Psoas muscle (tissue), 8 donors: ENCODE data around the gene DNMT3L. TPM values are rescaled to one million over a fixed set of nuclear protein-coding genes. Genes with fewer than 3 reads are reported as not detected.
"Not testable (repeated sequence)": the region's sequence is repeated elsewhere in the genome, so short reads cannot be mapped to it uniquely, and the experiment has no call there.

Source experiments
- ATAC-seq, 4 donors: fragments of 200-7000 bp; cut with Tn5 transposase; one replicate each; pipeline ENCODE4 v1.9.1; 2020; ENCODE audit warnings: moderate library complexity in 3 of 4, mild to moderate bottlenecking in 2 of 4
- DNase-seq, 2 donors: peaks; one replicate each; pipeline ENCODE4 v3.0.0-alpha.2; 2020
- H3K27ac ChIP-seq: fragments of 200-600 bp; one replicate; pipeline ENCODE4 v1.8.0; 2022
- H3K27me3 ChIP-seq, 3 donors: fragments of 200-600 bp in 1 of 3; one replicate each; pipeline versions ENCODE4 v1.6.1 to v1.8.0; 2013 to 2022; ENCODE audit warnings: low read length in 2 of 3, mild to moderate bottlenecking in 2 of 3, moderate library complexity in 1 of 3; ENCODE audit not compliant: insufficient read depth in 3 of 3
- H3K36me3 ChIP-seq, 2 donors: fragments of 200-600 bp in 1 of 2; one replicate each; pipeline versions ENCODE4 v1.6.1 to v1.8.0; 2013 to 2022; ENCODE audit warnings: low read depth in 1 of 2, mild to moderate bottlenecking in 1 of 2, moderate library complexity in 1 of 2; ENCODE audit not compliant: insufficient read depth in 1 of 2
- H3K4me1 ChIP-seq: fragments of 200-600 bp; one replicate; pipeline ENCODE4 v1.8.0; 2022
- H3K4me3 ChIP-seq: fragments of 200-600 bp; one replicate; pipeline ENCODE4 v1.8.0; 2022; ENCODE audit warnings: mild to moderate bottlenecking
- H3K9me3 ChIP-seq: fragments of 200-600 bp; one replicate; pipeline ENCODE4 v1.8.0; 2022
- WGBS, 3 donors: extraction: QIAGEN DNeasy Blood & Tissue Kit; methylation state at CpG; one replicate each; pipeline versions ENCODE4 v1.1.6 to v1.1.7; 2013; 5-methylcytosine and 5-hydroxymethylcytosine counted together
- intact Hi-C, 2 donors: fragments of 100-400 bp; cut with DNase I; formaldehyde crosslinking; loops; one replicate each; pipeline versions ENCODE4 v1.11.0 to v1.14.2; 2022
- polyA plus RNA-seq, 3 donors: library from polyadenylated mRNA; stranded (reverse); fragments of 200-250 nt; gene quantifications; one replicate each; pipeline ENCODE4 v1.2.3, GENCODE V29; 2013
- total RNA-seq, 4 donors: library from RNA; stranded (reverse); fragmentation: NEBNext Ultra II Directional in 2 of 4; extraction: Animal tissue kit (Norgen Biotek cat#: 25700) in 2 of 4; gene quantifications; one replicate each; pipeline versions ENCODE4 v1.2.1 to v1.2.4, GENCODE V29; 2021 to 2023
- donor health status: healthy with polysubstance abuse.
- donor health status: DM: no; HTN: no; CAD: no; lungs with moderate emphysema.
- donor health status: Bipolar disorder and iron deficiency.
- donor health status: healthy.
- donor health status: DM: yes; HTN: yes; CAD: no.
- donor health status: DM: no; HTN: no; CAD: no.
- donor health status: DM: no; HTN: no; CAD: no.
- donor health status: DM: yes; HTN: yes; CAD: no.

Gene DNMT3L
- total and polyA plus RNA-seq, 7 donors, result not detected

GRCh38 chr21:44228109-44228508 lies 33.6 kb downstream of the DNMT3L start:
- H3K9me3 ChIP-seq, H3K4me3 ChIP-seq, H3K27ac ChIP-seq, H3K27me3 ChIP-seq, H3K4me1 ChIP-seq, H3K36me3 ChIP-seq, DNase-seq, intact Hi-C loops: not testable (repeated sequence)
- no CpG with 5 or more reads among the region's 13 CpGs for WGBS, 3 donors
- ATAC-seq, result peak in 3 of 4 donors; percentile 31 to 72 (median 62)

- peak in 1 of 2 donors; percentile 11 for DNase-seq
- H3K27ac ChIP-seq, H3K4me3 ChIP-seq, H3K4me1 ChIP-seq, H3K27me3 ChIP-seq, H3K9me3 ChIP-seq, H3K36me3 ChIP-seq, intact Hi-C loops: not testable (repeated sequence)
- WGBS, 3 donors, result 38% methylated on average over 2 of the region's 9 CpGs; no CpG with 5 or more reads in 2 of the 3 donors
- peak in 3 of 4 donors; percentile 59 to 86 (median 79) for ATAC-seq
Measured at GRCh38 chr21:44227614-44228013, 34.1 kb downstream of the DNMT3L start.

DNA sequence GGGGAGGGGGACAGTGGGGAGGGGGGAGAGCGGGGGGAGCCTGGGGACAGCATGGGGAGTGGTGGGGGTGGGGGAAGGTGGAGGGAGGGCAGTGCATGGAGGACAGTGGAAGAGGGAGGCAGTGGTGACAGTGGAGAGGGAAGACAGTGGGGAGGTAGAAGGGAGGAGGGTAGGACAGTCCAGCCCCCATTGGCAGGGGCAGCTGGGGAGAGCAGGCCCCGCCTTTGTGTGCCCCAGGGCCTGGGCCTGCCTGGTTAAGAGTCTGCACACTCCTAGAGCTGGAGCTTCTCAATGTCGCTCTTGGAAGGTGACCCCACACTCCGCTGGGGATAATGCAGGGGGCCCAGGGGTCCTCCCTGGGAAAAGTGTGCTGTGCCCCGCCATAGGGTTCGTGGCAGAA lies 36.1 kb downstream of the DNMT3L start:
- H3K4me1 ChIP-seq, intact Hi-C loops, H3K4me3 ChIP-seq, H3K27ac ChIP-seq, H3K9me3 ChIP-seq, ATAC-seq, DNase-seq, H3K27me3 ChIP-seq, H3K36me3 ChIP-seq: not testable (repeated sequence)
- no CpG with 5 or more reads among the region's 6 CpGs for WGBS, 3 donors

DNA sequence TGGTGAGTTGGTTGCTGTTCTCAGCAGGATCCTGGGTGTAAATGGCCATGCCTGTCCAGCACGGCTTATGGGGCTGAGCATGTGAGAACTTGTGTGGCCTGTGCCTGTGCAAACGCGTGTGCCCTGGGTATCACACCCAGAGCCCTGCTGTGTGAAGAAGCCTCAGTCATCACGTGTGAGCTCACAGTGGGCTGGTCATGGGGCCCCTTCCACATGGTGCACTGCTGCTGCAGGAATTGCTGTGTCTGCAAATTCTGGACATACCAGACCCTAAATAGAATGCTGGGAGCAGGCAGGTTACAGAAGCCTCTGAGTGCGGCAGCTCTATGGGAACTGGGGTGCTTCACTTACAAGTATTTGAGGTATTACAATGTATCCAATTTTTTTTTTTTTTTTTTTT lies 38.4 kb downstream of the DNMT3L start:
- H3K4me1 ChIP-seq, H3K36me3 ChIP-seq, H3K27ac ChIP-seq, intact Hi-C loops, DNase-seq, H3K27me3 ChIP-seq, H3K9me3 ChIP-seq, H3K4me3 ChIP-seq: not testable (repeated sequence)
- peak in 3 of 4 donors; percentile 44 to 57 (median 56) for ATAC-seq
- WGBS, 3 donors, result no CpG with 5 or more reads among the region's 5 CpGs

GRCh38 chr21:44220674-44221073 lies 41.0 kb downstream of the DNMT3L start:
- ATAC-seq, H3K27me3 ChIP-seq, DNase-seq, H3K27ac ChIP-seq, H3K9me3 ChIP-seq, H3K36me3 ChIP-seq, H3K4me1 ChIP-seq, intact Hi-C loops, H3K4me3 ChIP-seq: not testable (repeated sequence)
- no CpG with 5 or more reads among the region's 18 CpGs for WGBS, 3 donors

DNA sequence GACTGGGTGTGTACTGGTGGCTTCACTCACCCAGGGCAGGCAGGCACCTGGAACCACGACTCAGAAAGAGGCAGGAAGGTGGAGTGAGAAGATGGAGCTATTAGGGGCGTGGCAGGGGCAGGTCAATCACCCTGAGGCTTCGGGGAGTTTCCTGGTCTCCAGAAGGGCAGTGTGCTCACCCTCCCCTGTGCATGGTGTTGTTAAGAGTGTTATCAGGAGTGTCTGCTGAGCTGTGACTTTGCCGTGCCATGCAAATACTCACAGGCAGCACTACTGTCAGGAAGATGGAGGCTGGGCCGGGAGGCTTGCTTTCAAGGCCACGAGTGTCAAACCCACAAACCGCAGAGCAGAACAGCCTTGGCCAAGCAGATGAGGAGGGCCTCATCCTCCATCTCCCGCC lies 43.2 kb downstream of the DNMT3L start:
- intact Hi-C loops, H3K4me1 ChIP-seq: not testable (repeated sequence)
- no CpG with 5 or more reads among the region's 8 CpGs for WGBS, 3 donors

DNA sequence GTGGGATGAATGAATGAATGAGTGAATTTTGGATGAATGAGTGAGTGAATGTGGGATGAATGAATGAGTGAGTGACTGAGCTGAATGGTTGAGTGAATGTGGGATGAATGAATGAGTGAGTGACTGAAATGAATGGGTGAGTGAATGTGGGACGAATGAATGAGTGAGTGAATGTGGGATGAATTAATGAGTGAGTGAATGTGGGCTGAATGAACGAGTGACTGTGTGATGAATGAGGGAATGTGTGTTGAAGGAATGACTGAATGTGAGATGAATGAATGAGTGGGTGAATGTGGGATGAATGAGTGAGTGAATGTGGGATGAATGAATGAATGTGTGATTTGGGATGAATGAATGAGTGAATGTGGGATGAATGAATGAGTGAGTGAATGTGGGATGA lies 49.7 kb downstream of the DNMT3L start:
- DNase-seq, H3K27me3 ChIP-seq, H3K9me3 ChIP-seq, H3K4me1 ChIP-seq, H3K36me3 ChIP-seq, H3K27ac ChIP-seq, ATAC-seq, H3K4me3 ChIP-seq, intact Hi-C loops: not testable (repeated sequence)
- 92% methylated on average over 2 of the region's 2 CpGs; no CpG with 5 or more reads in 2 of the 3 donors for WGBS, 3 donors

More for the DNA sequence above, 43.2 kb downstream of the DNMT3L start:
- not testable (repeated sequence) for H3K9me3 ChIP-seq, H3K27me3 ChIP-seq, ATAC-seq, H3K27ac ChIP-seq, DNase-seq, H3K36me3 ChIP-seq, H3K4me3 ChIP-seq

DNA sequence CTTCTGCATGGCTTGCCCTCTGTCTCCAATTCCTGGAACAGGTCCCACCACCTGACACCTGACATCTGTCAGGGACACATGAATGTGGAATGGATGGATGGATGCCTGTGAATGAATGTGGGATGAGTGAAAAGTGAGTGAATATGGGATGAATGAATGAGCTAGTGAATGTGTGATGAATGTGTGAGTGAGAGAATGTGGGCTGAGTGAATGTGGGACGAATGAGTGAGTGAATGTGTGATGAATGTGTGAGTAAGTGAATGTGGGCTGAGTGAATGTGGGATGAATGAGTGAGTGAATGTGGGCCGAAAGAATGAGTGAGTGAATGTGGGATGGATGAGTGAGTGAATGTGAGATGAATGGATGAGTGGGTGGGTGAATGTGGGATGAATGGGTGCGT lies 50.1 kb downstream of the DNMT3L start:
- intact Hi-C loops, DNase-seq, H3K9me3 ChIP-seq, H3K27me3 ChIP-seq, ATAC-seq, H3K4me3 ChIP-seq, H3K27ac ChIP-seq, H3K36me3 ChIP-seq, H3K4me1 ChIP-seq: not testable (repeated sequence)
- 92% methylated on average over 2 of the region's 3 CpGs; no CpG with 5 or more reads in 2 of the 3 donors for WGBS, 3 donors

- H3K4me3 ChIP-seq, H3K36me3 ChIP-seq, intact Hi-C loops, H3K9me3 ChIP-seq, H3K4me1 ChIP-seq, H3K27me3 ChIP-seq, H3K27ac ChIP-seq: not testable (repeated sequence)
- ATAC-seq (peak in 3 of 4 donors; percentile 39 to 64 (median 58)), DNase-seq (peak in 1 of 2 donors; percentile 27)
- WGBS, 3 donors, result 66% methylated on average over 9 of the region's 15 CpGs; no CpG with 5 or more reads in 2 of the 3 donors
Measured at GRCh38 chr21:44207860-44208646, 53.6 kb downstream of the DNMT3L start.

DNA sequence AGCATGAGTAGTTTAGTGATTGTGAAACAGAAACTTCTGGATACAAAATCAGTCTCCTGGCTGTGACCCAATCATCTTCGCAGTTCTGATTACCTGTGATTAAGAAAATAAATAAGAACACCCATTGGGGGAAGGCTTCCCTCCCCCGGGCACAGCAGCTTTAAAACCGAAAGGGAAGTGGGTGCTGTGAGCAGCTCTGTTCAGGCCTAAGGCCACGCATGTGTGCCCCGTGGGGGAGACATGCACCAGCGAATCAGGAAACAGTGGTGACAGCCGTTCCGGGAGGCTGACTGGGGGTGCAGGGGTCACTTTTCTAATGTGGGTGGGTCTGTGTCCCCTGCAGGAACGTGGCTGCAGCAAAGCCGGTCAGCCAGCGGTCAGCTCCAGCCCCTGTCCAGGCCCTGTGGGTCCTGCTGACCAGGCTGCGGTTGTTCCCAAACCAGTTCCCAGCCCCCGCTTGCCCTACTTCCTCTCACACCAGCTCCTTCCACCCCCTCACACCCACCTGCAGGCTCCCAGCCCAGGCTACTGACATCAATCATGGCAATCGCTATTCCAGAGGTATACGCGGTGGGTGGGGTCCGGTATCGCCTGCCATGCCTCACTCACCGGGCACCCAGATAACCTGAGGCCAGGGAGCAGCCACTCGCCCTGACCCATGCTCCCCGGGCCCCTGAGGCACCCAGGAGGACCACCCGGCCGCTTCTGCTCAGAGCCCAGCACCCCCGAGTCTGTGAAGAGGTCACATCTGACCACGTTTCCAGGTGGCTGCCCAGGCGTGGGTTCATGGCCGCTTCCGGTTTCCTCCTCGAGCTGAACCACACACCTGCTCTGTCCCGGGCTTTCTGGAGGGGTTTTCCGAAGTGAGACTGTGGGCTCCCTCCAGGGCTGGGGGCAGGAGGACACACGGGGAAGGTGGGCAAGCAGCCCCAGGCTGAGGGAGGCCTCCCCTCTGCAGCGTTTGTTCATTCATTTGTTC lies 54.7 kb downstream of the DNMT3L start:
- H3K36me3 ChIP-seq, H3K9me3 ChIP-seq, ATAC-seq, H3K4me1 ChIP-seq, H3K4me3 ChIP-seq, intact Hi-C loops, H3K27me3 ChIP-seq, H3K27ac ChIP-seq, DNase-seq: not testable (repeated sequence)
- no CpG with 5 or more reads among the region's 33 CpGs for WGBS, 3 donors

- H3K27me3 ChIP-seq, H3K27ac ChIP-seq, DNase-seq, H3K9me3 ChIP-seq, H3K4me1 ChIP-seq, intact Hi-C loops, H3K36me3 ChIP-seq, H3K4me3 ChIP-seq: not testable (repeated sequence)
- no CpG with 5 or more reads among the region's 24 CpGs for WGBS, 3 donors
- peak in 3 of 4 donors; percentile 16 to 47 (median 28) for ATAC-seq
Measured at GRCh38 chr21:44206187-44206586, 55.5 kb downstream of the DNMT3L start.
